GM12892 (cell line): ENCODE data around the gene PPFIBP2.

Experiments
- POLR2A ChIP-seq: IDR thresholded peaks from 2 replicates; pipeline ENCODE4 v1.6.1; 2011; ENCODE audit warnings: low read depth, low read length, control low read depth
- POLR2AphosphoS5 ChIP-seq: IDR thresholded peaks from 2 replicates; pipeline ENCODE4 v1.6.1; 2011; ENCODE audit warnings: low read depth, low read length, control low read depth

DNA sequence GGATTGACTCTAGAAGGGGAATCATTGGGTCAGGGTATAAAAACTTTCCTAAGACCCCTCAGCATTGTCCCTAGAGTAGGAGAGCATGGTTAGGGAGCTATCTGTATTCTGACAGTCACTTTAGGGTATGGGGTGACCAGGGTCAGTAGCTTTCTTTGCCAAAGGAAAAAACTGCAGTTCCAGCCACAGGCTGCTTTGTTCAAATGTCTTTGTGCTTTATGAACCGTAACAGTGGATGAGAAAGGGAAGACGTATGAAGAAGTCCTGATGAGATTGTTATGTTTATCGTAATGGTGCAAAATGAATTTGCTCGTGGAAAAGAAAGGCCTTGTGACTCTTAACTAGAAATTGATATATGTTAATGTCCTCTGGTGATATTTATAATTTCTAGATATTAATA, 129.5 kb downstream of the PPFIBP2 start:
- TF ChIP-seq POLR2A = no peak
- TF ChIP-seq POLR2AphosphoS5 = no peak
